GM19372 (cell line): ENCODE data around the gene DPYD.
A peak's percentile ranks its signal among the peaks of the same experiment; 100 is the strongest.
"Not testable (repeated sequence)": the region's sequence is repeated elsewhere in the genome, so short reads cannot be mapped to it uniquely, and the experiment has no call there.

ENCODE experiments used
- ATAC-seq: cut with Tn5 transposase; IDR thresholded peaks from one replicate; pipeline ENCODE4 v1.9.1; 2021; ENCODE audit warnings: mild to moderate bottlenecking, low read depth, moderate library complexity; ENCODE audit not compliant: unreplicated experiment

DPYD gene

DNA sequence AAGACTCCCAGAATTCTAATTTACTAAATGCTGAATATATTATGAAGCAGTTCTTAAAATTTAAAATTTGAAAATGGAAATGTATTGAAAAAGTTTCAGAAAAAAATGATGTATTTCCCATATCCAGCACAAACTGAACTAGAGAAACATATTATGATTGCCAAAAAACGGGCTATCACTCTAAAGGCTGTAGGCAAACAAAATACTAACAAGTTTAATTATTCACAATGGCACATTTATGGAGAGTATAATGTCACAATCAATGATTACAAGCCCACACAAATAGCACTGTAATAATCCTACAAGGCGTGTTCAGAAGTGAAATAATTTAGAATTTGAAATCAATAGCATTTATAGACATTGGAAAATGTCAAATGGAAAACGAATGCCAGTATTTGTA, 667.9 kb downstream of the DPYD start:
- ATAC-seq = no peak

- ATAC-seq = no peak
Observed at GRCh38 chr1:97252076-97252475, 668.8 kb downstream of the DPYD start.

GRCh38 chr1:97247196-97247595, 673.6 kb downstream of the DPYD start:
- no peak for ATAC-seq

DNA sequence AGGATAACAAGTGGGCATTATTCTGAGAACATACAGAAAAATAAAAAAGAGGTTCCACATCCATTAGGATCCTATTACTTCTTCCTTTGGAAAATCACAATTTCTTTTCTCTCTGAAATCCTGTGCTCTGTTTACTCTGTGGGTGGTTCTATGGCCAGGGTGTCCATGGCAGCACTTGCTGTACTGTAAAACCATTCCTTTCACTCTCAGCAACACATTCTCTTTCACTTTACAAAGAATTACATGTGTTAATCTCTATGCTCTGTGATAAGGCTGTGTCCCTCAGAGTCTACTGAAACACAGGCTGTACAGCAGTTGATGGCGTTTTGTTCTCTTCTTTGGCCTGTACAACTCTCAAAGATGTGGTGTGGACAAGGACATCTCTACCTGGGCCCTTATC, 675.2 kb downstream of the DPYD start:
- ATAC-seq = no peak

DNA sequence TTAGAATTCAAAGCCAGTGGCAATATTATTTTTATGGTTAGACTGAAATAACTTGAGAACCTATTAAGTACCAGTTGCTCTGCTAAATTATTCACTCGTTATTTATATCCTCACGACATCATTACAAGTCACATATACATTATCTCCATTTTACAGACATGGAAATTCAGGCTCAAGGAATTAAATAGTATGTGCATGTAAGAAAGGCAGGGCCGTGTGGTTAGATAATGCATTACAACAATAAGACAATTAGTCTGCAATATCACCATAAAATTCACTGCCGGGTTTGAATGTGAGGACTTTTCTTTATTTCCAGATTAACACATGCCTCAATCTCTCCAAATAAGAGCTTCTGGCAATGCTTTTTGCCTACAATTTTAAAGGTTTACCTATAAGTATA, 675.8 kb downstream of the DPYD start:
- no peak for ATAC-seq

GRCh38 chr1:97243973-97244560, 676.8 kb downstream of the DPYD start:
- ATAC-seq = peak; percentile 69

- no peak for ATAC-seq
Observed at GRCh38 chr1:97238816-97239215, 682.0 kb downstream of the DPYD start.

DNA sequence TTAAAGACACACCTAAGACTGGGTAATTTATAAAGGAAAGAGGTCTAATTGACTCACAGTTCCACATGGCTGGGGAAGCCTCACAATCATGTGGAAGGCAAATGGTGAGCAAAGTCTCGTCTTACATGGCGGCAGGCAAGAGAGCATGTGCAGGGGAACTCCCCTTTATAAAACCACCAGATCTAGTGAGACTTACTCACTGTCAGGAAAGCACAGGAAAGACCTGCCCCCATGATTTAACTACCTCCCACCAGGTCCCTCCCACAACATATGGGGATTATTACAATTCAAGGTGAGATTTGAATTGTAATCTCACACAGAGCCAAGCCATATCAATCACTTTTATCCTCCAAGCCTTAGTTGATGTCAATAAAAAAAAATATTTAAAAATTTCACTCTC, 689.5 kb downstream of the DPYD start:
- ATAC-seq = not testable (repeated sequence)

DNA sequence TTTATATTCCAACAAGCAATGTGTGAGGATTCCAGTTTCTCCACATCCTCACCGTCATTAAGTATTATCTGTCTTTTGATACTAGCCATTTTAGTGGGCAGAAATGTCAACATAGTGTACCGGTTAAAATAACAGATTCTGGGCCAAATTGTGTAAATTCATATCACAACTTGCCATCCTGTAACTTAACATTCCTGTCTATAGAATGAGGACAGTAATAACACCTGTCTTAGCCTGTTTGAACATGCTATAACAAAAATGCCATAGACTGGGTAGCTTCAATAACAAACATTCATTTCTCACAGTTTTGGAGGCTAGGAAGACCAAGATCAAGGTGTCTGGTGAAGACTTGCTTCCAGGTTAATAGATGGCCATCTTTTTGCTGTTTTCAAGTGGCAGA, 708.2 kb downstream of the DPYD start:
- no peak for ATAC-seq

DNA sequence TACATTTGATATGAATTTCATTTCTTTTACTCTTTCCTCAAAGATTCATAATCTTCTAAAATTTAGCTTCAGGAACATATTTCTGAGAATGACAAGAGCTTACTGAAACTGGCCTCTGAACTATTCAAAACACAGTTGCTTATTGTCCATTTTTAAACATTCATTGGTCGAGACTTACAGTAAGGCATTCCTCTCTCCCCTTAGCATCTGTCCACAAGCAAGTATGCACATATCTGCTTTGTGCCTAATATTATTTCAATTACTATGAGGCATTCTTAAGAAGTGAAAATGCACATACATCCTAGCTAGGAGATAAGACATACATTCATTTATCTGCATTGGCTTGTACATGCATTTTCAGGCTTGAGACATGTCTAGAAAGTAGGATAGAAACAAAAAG, 710.5 kb downstream of the DPYD start:
- ATAC-seq = no peak

- no peak for ATAC-seq
Observed at GRCh38 chr1:97209381-97209957, 711.4 kb downstream of the DPYD start.

- ATAC-seq = no peak
Observed at GRCh38 chr1:97207868-97208267, 713.0 kb downstream of the DPYD start.

- ATAC-seq = no peak
Observed at GRCh38 chr1:97204468-97204867, 716.4 kb downstream of the DPYD start.

- ATAC-seq = no peak
Observed at GRCh38 chr1:97202481-97203380, 718.1 kb downstream of the DPYD start.

DNA sequence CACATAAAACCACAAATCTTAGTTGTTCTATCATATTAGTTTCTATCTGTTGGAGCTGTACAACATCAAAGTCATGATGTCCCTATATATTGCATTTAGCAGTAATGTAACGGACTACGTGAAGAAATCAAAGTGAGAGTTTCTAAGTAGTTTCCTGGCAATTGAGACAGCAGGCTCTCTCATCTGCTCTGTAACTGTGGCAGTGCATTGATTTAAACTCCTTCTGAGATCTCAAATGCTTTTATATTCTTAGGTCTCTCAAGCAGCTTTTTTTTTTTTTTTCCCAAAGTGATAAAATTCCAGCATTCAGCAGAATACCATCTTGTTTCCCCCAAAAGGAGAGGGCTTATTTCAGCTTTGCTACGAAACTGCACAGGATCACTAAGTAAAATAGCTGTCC, 719.2 kb downstream of the DPYD start:
- no peak for ATAC-seq

DNA sequence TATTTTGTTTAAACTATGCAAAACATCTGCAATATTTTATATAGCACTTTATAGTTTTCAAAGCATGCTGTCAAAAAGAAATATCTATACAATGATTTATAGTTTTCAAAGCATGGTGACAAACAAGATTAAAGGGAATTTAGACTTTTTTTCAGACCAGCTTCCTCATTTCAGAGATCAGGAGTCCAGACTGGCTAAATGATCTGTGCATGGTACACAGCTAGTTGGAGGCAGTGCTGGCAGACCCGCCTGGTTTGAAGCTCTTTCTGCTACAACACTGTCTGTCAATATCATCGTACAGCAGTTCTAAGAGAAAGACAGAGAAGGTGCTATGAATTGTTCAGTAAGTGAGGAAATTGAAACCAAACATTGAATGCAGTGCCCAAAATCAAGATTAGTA, 720.2 kb downstream of the DPYD start:
- ATAC-seq = no peak

DNA sequence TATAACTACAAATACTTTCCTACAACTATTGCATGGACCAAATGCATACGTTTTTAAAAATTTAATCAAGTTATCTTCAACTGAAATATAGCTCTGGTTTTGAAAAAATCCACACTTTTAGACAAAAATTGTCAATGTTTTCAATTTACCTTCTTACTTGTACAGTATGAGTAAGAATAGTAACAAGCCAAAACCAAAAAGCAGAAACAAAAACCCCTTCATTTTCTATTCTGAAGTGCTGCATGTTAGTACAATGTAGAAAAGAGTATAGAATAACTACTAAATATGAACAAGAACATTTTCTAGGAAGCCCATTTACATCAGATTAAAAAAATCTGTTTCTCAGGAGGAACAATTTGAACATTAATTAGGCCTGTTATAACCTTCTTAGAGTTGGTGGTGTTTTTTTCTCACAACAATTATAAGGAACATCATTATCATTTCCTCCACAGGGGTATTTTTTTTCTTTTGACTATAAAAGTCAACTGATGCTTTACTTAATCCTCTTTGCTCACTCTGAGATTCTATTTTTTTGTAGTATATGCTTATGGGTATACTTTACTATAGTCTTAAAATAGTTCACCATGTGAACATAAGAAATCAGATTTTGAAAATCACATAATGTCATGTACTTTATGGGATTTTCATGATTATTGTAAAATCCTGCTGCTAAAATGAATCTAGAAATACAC, 723.9 kb downstream of the DPYD start:
- peak; percentile 72 for ATAC-seq

- ATAC-seq = no peak
Observed at GRCh38 chr1:97192872-97193572, 727.8 kb downstream of the DPYD start.

GRCh38 chr1:97190326-97190725, 730.5 kb downstream of the DPYD start:
- ATAC-seq = no peak

DNA sequence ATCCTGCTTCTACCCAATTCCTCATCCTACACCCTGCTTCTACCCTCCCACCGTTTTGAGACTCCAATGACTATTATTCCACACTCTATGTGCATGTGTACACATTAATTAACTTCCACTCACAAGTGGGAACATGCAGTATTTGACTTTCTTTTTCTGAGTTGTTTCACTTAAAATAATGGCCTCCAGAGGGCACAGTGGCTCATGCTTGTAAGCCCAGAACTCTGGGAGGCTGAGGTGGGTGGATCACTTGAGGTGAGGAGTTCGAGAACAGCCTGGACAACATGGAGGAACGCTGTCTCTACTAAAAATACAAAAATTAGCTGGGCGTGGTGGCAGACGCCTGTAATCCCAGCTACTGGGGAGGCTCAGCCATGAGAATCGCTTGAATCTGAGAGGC, 734.5 kb downstream of the DPYD start:
- ATAC-seq = no peak
